ENCODE measurements around the gene MYH6.

The MYH6 gene

DNA sequence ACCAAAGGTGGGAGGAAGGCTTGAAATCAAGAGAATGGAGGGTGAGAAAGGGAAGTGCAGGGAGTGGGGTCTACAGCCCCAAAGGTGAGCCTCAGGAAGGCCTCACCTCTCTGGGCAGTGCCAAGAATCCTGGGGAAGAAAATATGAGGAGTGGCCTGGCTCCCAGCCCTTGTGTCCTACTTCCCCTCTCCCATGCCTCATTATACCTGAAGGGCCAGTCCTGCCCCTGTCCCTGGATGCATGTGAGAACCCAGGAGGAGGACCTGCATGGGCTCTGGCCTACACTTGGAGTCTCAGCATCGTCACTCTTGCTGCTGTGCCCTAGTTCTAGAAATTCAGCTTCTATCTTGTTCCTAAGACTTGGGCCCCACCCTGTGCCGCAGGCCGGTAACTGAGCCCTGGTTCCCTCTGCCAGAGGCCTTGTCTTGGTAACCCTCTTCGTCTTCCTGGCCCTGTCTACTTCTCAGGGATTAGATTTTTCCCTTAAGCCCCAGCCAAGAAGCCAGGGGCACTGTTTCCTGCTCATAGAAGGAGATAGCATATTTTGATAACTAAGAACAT, 38.3 kb upstream of the MYH6 start:
- TF ChIP-seq, protein P1, sequence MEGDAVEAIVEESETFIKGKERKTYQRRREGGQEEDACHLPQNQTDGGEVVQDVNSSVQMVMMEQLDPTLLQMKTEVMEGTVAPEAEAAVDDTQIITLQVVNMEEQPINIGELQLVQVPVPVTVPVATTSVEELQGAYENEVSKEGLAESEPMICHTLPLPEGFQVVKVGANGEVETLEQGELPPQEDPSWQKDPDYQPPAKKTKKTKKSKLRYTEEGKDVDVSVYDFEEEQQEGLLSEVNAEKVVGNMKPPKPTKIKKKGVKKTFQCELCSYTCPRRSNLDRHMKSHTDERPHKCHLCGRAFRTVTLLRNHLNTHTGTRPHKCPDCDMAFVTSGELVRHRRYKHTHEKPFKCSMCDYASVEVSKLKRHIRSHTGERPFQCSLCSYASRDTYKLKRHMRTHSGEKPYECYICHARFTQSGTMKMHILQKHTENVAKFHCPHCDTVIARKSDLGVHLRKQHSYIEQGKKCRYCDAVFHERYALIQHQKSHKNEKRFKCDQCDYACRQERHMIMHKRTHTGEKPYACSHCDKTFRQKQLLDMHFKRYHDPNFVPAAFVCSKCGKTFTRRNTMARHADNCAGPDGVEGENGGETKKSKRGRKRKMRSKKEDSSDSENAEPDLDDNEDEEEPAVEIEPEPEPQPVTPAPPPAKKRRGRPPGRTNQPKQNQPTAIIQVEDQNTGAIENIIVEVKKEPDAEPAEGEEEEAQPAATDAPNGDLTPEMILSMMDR (IDR thresholded peaks at IDR 0.05; ENCODE audit: extremely low read depth, missing control alignments): no peak
- no peak for DNase-seq (ENCODE audit: low spot score)

DNA sequence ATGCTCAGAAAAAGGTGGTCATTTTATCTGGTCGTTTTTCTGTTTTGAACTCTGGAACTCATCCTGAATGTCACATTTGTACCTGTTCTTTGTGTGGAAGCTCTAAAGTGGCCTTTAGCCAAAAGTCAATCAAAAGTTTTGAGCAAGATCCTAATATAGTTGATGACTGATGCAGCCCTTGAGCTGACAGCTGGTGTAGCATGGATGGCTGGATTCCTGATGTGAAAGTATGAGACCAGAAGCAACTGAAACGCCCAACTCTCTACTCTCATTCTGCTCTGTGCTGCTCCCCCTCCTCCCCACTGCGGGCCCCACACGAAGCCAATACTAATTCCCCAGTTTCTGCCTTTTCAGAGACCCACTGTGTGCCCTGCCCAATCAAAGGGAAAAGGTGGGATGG, 37.7 kb upstream of the MYH6 start:
- TF ChIP-seq, protein P1 (IDR thresholded peaks at IDR 0.05; ENCODE audit: extremely low read depth, missing control alignments): no peak
- DNase-seq (ENCODE audit: low spot score): peak; percentile 2

DNA sequence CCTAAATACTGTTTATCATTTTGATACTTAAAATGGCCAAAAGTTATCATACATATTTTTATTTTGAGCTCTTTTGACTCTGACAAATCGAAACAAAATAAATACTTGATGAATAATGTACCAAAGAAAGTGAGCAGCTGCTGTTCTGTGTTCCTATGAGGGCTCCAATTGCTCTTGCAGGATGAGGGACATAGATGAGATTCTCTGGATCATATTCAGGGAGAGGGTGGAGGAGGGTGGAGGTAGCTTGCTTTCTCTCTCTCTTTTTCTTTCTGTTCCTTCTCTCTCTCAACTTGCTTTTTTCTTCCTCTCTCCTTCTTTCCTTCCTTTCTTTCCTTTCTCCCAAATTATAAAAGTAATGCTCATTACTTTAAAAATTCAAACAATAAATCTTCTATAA, 36.2 kb upstream of the MYH6 start:
- TF ChIP-seq, protein P1 (IDR thresholded peaks at IDR 0.05; ENCODE audit: extremely low read depth, missing control alignments): no peak
- no peak for DNase-seq (ENCODE audit: low spot score)

DNA sequence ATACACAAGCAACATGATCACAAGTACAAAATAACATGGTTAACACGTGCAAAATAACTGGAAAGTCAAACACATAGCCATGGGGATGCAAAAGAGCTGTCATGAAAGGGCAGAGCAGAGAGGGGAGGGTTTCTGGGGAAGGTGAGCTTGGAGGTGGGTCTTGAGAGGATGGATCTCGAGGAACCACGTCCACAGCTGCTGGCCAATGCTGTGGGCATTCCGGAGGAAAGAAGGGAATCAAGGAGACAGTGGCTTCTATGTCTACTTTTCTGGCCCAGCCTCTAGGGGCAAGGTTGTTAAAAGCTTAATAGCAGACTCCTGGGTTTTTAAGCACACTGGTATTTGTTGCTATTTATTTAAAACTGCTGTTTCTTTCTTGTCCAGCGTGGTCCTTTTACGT, 35.8 kb upstream of the MYH6 start:
- TF ChIP-seq, protein P1 (IDR thresholded peaks at IDR 0.05; ENCODE audit: extremely low read depth, missing control alignments): no peak

DNA sequence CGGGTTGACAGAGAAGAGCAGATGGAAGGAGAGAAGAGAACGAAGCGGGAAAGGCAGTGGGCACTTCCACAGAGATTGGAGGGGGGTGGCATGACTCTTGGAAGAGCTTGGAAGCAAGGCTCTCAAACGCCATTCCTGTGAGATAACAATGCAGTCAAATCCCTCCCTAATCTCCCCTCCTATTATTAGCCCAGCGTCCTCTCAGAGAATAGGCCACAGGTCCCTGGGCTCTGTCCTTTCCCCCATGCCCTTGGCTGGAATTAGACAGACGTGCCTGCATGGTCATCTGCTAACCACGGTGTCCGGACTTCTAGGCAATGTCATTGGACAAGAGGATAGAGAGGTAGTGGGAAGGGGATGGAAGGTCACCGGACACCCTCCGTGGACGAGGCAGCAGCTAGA, 35.3 kb upstream of the MYH6 start:
- no peak for DNase-seq (ENCODE audit: low spot score)
- TF ChIP-seq, protein P1 (IDR thresholded peaks at IDR 0.05; ENCODE audit: extremely low read depth, missing control alignments): no peak

More for the DNA sequence above, 35.8 kb upstream of the MYH6 start:
- DNase-seq (ENCODE audit: low spot score): no peak

DNA sequence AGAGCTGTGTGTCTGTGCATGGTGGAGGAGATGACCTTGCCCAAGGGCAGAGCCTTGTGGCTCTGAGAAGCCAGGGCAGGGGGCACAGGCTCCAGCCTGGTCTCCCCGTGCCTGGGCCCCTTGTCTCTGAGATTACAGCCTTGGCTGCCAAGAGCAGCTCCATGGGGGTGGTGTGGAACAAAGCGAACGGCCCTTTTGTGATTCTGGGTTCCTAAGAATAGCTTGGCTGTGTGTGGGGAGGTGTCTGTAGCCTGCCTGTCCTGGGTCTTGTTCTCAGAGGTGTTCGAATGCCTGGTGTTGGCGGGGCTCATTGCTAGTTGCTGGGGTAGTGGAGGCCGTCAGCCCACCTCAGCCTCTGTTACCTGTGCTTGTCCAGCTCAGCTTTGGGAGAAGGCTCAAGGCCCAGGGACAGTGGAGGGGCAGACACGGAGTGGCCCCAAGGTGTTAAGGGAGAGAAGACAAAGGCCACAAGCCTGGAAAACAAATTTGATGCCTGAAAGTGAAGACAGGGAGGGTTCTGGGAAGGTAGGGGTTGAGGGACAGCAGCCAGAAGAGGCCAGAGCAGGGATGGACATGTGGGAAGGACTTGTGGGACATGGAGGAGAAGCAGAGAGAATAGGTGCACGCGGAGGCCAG, 34.8 kb upstream of the MYH6 start:
- DNase-seq (ENCODE audit: low spot score): no peak
- TF ChIP-seq, protein P1 (IDR thresholded peaks at IDR 0.05; ENCODE audit: extremely low read depth, missing control alignments): no peak

DNA sequence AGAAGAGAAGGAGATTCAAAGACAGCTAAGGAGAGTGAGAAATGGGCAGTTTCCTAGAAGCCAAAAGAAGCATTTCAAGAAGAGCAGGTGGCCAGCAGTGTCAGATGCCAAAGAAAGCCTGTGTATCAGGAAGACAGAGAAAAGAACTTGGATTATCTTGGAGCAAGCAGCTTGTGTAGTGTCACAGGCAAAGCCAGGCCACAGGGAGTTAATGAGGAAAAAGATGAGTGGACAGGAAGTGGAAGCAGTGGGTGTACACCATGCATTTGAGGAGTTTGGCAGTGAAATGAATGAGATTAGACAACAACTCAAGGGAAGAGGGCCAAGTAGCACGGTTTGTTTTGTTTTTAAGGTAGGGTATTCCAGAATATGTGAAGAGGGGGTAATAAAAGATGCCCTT, 33.0 kb upstream of the MYH6 start:
- TF ChIP-seq, protein P1 (IDR thresholded peaks at IDR 0.05; ENCODE audit: extremely low read depth, missing control alignments): no peak
- no peak for DNase-seq (ENCODE audit: low spot score)
